Subcutaneous adipose tissue (tissue), 4 donors: ENCODE data around the gene NPAS3. TPM values are rescaled to one million over a fixed set of nuclear protein-coding genes. Genes with fewer than 3 reads are reported as not detected.

Source experiments
- CTCF ChIP-seq: fragments of 450-650 bp; IDR thresholded peaks from one replicate; pipeline ENCODE4 v1.5.1; 2016; ENCODE audit warnings: low read depth, mild to moderate bottlenecking, control low read depth, antibody characterized with exemption, moderate library complexity
- total RNA-seq, 4 donors: library from RNA; depleted of rRNA; stranded (reverse); fragments of >200 nt; gene quantifications; one replicate each; pipeline ENCODE4 v1.1.0, GENCODE V29; 2016

NPAS3 gene
- total RNA-seq, 4 donors from 2014 or later: 0.51 to 1.3 (median 1.0) TPM

DNA sequence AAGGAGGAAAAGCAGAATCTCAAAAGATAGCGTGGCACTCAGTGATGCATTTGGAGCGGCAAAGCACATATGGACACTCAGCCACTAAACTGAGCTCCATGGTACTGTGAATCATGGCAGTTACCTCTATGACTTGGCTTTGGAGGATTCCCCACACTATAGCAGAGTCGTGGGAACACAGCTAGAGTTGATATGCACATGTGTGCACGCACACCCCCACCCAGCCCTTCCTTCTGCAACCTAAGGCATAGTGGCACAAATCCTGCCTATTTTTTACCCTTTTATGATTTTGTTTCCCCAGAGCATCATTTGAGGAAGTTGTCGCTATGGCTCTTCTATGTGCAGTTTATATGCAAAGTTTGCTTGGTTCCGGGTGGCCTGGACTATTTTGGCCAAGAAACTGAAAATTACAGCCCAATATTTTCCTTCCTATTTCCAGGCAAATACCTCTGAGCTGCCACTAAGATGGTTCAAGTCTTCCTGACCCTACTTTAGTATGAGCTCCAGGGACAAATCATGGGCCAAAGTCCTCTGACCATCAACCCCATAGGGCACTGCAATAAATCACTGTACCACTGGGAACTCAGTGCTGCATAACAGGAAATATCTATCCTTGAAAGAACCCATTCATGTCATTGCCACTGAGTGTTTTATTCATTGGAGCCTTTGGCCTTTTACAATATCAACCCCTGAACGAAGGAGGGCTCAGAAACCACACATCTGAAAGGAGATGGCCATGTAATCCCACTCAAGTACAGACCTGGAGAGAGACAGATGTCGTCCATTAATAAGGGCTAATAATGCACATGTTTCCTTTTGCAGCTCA is 834.7 kb downstream of the NPAS3 start:
- TF ChIP-seq CTCF: no peak

DNA sequence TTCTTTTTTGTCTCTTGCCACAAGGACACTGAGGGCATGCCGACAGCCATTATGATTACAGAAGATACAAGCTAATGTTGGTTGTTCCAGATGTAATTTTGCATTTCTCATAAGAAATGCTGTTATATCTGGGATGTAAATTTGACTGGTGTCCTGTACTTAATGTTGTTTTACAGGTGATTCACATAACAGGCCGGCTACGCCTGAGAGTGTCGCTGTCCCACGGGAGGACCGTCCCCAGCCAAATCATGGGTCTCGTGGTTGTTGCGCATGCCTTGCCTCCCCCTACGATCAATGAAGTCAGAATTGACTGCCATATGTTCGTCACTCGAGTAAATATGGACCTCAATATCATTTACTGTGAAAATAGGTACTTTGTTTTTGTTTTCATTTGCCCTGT is 835.5 kb downstream of the NPAS3 start:
- TF ChIP-seq CTCF: no peak

DNA sequence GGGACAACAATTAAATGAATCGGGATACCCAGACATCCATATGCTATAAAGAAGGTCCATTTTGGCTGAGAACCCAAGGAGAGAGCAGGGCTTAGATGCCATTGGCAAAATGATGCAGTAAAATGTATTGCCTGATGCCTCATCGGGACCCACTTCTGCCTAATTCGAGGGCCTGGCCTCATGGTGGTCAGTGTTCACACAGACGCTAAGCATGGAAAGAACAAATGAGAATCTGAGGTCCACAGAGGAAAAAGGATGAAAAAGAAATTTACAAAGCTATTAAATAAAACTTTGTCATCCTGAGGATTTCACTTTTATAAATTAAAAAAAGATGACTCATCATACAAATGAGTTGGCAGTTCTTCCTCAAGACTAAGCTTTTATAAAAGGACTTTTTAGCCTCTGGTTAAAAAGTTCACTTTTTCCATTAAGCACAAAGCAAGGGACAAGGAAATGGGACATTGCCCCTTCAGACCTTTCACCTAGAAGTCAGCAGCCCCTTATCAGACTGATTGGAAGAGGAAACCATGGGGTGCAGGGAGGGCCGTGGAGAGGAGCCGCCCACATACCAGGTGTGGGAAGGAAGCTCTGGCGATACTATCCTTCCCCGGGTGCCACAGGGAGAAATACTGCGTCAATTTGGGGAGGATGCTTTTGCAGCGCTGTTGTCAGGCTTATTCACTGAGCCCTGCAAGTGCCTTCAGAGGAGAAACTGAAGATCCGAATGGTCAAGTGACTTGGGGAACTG is 836.2 kb downstream of the NPAS3 start:
- TF ChIP-seq CTCF: no peak

DNA sequence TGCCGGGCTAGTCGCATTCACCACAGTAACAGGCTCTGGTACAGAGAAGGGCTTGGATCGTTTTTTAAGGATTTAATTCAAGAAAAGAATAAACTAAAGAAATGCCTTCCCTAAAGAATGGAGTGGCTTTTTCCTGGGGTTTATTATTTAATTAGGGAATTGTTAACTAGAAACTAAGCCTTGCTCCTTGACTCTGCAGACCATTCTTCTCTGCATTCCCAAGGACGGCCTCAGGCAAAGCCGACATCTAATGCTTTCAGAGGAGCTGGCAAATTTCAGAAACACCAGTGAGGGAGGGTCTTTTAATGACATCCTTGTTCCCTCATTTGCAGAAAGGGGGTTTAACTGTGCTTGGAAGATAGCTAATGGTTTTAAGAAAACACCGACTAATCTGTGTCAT is 838.2 kb downstream of the NPAS3 start:
- TF ChIP-seq CTCF: no peak

- TF ChIP-seq CTCF: no peak
Measured at GRCh38 chr14:33777681-33778080, 839.0 kb downstream of the NPAS3 start.

- no peak for TF ChIP-seq CTCF
Measured at GRCh38 chr14:33780035-33780434, 841.4 kb downstream of the NPAS3 start.

GRCh38 chr14:33781236-33781635 is 842.6 kb downstream of the NPAS3 start:
- TF ChIP-seq CTCF: no peak
